Measurements from ENCODE around the gene FOXP2.

DNA sequence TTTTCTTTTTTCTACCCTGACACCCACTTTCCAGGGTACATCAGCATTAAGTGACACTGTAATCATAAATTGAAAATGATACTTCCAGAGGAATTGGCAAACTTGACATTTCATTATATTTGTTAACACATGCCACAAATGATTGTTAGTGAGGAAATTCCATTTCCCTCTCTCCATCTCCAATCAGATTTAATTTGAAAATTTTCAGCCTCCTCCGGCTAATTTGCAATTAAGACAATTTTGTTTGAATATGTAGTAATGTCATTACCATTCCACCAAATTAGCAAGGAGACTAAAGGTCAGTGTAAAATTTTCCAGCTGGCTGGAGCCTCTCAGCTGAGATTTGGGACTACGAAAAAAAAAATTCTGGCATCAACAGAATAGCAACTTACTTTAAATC lies 242.7 kb downstream of the FOXP2 start:
- no peak for TF ChIP-seq POLR2AphosphoS5 (IDR thresholded peaks at IDR 0.05; ENCODE audit: low read depth, low read length)
- no peak for TF ChIP-seq TAF1 (IDR thresholded peaks at IDR 0.05; ENCODE audit: low read depth, low read length)
- no peak for TF ChIP-seq POLR2A (IDR thresholded peaks at IDR 0.05; ENCODE audit: low read depth, low read length)

All from GM12891 (cell line).